Astrocyte (in vitro differentiated cells and primary cell): ENCODE measurements around the gene LRRK1.

Experiments used
- EZH2 ChIP-seq: IDR thresholded peaks from 2 replicates; pipeline ENCODE4 v1.6.1; 2012; ENCODE audit warnings: mild to moderate bottlenecking, low read length, inconsistent platforms; ENCODE audit not compliant: insufficient read depth
- TF ChIP-seq, protein P1 (sequence below): IDR thresholded peaks from 2 replicates; pipeline ENCODE4 v1.5.1; 2011; ENCODE audit warnings: low read depth, mild to moderate bottlenecking, inconsistent platforms, low read length, moderate library complexity; ENCODE audit not compliant: insufficient read depth

- TF ChIP-seq, protein P1, sequence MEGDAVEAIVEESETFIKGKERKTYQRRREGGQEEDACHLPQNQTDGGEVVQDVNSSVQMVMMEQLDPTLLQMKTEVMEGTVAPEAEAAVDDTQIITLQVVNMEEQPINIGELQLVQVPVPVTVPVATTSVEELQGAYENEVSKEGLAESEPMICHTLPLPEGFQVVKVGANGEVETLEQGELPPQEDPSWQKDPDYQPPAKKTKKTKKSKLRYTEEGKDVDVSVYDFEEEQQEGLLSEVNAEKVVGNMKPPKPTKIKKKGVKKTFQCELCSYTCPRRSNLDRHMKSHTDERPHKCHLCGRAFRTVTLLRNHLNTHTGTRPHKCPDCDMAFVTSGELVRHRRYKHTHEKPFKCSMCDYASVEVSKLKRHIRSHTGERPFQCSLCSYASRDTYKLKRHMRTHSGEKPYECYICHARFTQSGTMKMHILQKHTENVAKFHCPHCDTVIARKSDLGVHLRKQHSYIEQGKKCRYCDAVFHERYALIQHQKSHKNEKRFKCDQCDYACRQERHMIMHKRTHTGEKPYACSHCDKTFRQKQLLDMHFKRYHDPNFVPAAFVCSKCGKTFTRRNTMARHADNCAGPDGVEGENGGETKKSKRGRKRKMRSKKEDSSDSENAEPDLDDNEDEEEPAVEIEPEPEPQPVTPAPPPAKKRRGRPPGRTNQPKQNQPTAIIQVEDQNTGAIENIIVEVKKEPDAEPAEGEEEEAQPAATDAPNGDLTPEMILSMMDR: no peak
- TF ChIP-seq EZH2: no peak
These were observed 37.4 kb upstream of the LRRK1 start for GRCh38 chr15:100881573-100882336.
